GM12878 (cell line): ENCODE results near the gene GTF2H1.

Experiments used
- CEBPB ChIP-seq, 2 experiments: fragments of 150-350 bp in 1 of 2; IDR thresholded peaks; 2 replicates each; pipeline ENCODE4 v1.6.1; 2012 to 2014; ENCODE audit warnings: low read depth in 2 of 2, low read length in 2 of 2, borderline replicate concordance in 1 of 2, inconsistent platforms in 1 of 2
- EZH2 ChIP-seq: IDR thresholded peaks from 2 replicates; pipeline ENCODE4 v1.6.1; 2012; ENCODE audit warnings: low read depth, mild to moderate bottlenecking, control low read depth, inconsistent platforms, low read length, borderline replicate concordance; ENCODE audit not compliant: control insufficient read depth
- JUND ChIP-seq: IDR thresholded peaks from 2 replicates; pipeline ENCODE4 v1.6.1; 2012; ENCODE audit warnings: low read depth, mild to moderate bottlenecking, low read length, improper control_type of control experiment, moderate library complexity
- NFIC ChIP-seq: IDR thresholded peaks from 2 replicates; pipeline ENCODE4 v1.6.1; 2012; ENCODE audit warnings: low read depth, mild to moderate bottlenecking, inconsistent platforms, low read length, moderate library complexity
- PAX5 ChIP-seq: IDR thresholded peaks from 2 replicates; pipeline ENCODE4 v1.6.1; 2011; ENCODE audit warnings: low read depth, low read length, borderline replicate concordance
- POLR2A ChIP-seq: IDR thresholded peaks from 2 replicates; pipeline ENCODE4 v1.6.1; 2011; ENCODE audit warnings: low read depth, mild to moderate bottlenecking, low read length
- SIN3A ChIP-seq: IDR thresholded peaks from 2 replicates; pipeline ENCODE4 v1.6.1; 2012; ENCODE audit warnings: low read depth, low read length, improper control_type of control experiment
- SMC3 ChIP-seq: IDR thresholded peaks from 2 replicates; pipeline ENCODE4 v1.6.1; 2011; ENCODE audit warnings: low read length, improper control_type of control experiment, borderline replicate concordance
- ZNF24 ChIP-seq: fragments of 450-650 bp; IDR thresholded peaks from 2 replicates; pipeline ENCODE4 v1.6.1; 2017; ENCODE audit warnings: antibody characterized with exemption, mild to moderate bottlenecking
- TF ChIP-seq, protein P1 (sequence below): fragments of 450-650 bp; IDR thresholded peaks from 2 replicates; pipeline ENCODE4 v1.6.1; 2018; ENCODE audit warnings: borderline replicate concordance, mild to moderate bottlenecking; ENCODE audit not compliant: partially characterized antibody
- TF ChIP-seq, protein P2 (sequence below): fragments of 450-650 bp; IDR thresholded peaks from 2 replicates; pipeline ENCODE4 v1.6.1; 2017; ENCODE audit warnings: antibody characterized with exemption, mild to moderate bottlenecking, moderate library complexity
- TF ChIP-seq, protein P3 (sequence below): IDR thresholded peaks from 2 replicates; pipeline ENCODE4 v1.6.1; 2012; ENCODE audit warnings: mild to moderate bottlenecking, low read depth, low read length
- TF ChIP-seq, protein P4 (sequence below), 3 experiments: IDR thresholded peaks in 2 of 3; conservative IDR thresholded peaks in 1 of 3; 2 replicates each; pipeline ENCODE4 v1.5.1; 2011; ENCODE audit warnings: low read depth in 3 of 3, low read length in 3 of 3, mild to moderate bottlenecking in 3 of 3, control low read depth in 2 of 3, moderate library complexity in 2 of 3, inconsistent platforms in 1 of 3, mixed read lengths in 1 of 3; ENCODE audit not compliant: control insufficient read depth in 2 of 3, insufficient read depth in 1 of 3; ENCODE audit errors: extremely low read depth in 1 of 3
- TF ChIP-seq, protein P5 (sequence below): IDR thresholded peaks from 2 replicates; pipeline ENCODE4 v1.6.1; 2012; ENCODE audit warnings: low read depth, low read length, improper control_type of control experiment

DNA sequence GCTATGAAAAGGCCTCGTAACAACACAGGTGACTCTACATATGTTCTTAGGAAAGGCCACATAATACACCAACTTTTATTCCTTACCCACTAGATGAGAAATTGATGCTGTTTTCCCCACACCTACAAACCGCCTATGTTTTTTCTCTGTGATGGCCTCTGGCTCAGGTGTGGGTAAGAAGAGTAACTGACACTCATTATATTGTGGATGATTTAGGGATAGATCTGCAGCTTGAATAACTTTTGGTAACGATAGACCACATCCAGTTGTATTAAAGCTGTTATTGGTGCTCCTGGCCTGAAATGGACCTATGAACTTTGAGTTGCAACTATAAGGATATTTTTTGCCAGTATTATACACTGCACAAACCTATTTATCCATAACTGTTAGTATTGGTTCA, 75.6 kb downstream of the GTF2H1 start:
- TF ChIP-seq, protein P1, sequence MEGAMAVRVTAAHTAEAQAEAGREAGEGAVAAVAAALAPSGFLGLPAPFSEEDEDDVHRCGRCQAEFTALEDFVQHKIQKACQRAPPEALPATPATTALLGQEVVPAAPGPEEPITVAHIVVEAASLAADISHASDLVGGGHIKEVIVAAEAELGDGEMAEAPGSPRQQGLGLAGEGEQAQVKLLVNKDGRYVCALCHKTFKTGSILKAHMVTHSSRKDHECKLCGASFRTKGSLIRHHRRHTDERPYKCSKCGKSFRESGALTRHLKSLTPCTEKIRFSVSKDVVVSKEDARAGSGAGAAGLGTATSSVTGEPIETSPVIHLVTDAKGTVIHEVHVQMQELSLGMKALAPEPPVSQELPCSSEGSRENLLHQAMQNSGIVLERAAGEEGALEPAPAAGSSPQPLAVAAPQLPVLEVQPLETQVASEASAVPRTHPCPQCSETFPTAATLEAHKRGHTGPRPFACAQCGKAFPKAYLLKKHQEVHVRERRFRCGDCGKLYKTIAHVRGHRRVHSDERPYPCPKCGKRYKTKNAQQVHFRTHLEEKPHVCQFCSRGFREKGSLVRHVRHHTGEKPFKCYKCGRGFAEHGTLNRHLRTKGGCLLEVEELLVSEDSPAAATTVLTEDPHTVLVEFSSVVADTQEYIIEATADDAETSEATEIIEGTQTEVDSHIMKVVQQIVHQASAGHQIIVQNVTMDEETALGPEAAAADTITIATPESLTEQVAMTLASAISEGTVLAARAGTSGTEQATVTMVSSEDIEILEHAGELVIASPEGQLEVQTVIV, result no peak
- TF ChIP-seq, protein P2, sequence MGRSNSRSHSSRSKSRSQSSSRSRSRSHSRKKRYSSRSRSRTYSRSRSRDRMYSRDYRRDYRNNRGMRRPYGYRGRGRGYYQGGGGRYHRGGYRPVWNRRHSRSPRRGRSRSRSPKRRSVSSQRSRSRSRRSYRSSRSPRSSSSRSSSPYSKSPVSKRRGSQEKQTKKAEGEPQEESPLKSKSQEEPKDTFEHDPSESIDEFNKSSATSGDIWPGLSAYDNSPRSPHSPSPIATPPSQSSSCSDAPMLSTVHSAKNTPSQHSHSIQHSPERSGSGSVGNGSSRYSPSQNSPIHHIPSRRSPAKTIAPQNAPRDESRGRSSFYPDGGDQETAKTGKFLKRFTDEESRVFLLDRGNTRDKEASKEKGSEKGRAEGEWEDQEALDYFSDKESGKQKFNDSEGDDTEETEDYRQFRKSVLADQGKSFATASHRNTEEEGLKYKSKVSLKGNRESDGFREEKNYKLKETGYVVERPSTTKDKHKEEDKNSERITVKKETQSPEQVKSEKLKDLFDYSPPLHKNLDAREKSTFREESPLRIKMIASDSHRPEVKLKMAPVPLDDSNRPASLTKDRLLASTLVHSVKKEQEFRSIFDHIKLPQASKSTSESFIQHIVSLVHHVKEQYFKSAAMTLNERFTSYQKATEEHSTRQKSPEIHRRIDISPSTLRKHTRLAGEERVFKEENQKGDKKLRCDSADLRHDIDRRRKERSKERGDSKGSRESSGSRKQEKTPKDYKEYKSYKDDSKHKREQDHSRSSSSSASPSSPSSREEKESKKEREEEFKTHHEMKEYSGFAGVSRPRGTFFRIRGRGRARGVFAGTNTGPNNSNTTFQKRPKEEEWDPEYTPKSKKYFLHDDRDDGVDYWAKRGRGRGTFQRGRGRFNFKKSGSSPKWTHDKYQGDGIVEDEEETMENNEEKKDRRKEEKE, result no peak
- TF ChIP-seq SIN3A (no peak), CEBPB (IDR thresholded peaks at IDR 0.05; ENCODE audit: borderline replicate concordance in 1 of 2, low read depth in 2 of 2, low read length in 2 of 2) (no peak), POLR2A (no peak), EZH2 (no peak), ZNF24 (no peak), JUND (no peak), PAX5 (no peak), NFIC (no peak), SMC3 (no peak)
- TF ChIP-seq, protein P3, sequence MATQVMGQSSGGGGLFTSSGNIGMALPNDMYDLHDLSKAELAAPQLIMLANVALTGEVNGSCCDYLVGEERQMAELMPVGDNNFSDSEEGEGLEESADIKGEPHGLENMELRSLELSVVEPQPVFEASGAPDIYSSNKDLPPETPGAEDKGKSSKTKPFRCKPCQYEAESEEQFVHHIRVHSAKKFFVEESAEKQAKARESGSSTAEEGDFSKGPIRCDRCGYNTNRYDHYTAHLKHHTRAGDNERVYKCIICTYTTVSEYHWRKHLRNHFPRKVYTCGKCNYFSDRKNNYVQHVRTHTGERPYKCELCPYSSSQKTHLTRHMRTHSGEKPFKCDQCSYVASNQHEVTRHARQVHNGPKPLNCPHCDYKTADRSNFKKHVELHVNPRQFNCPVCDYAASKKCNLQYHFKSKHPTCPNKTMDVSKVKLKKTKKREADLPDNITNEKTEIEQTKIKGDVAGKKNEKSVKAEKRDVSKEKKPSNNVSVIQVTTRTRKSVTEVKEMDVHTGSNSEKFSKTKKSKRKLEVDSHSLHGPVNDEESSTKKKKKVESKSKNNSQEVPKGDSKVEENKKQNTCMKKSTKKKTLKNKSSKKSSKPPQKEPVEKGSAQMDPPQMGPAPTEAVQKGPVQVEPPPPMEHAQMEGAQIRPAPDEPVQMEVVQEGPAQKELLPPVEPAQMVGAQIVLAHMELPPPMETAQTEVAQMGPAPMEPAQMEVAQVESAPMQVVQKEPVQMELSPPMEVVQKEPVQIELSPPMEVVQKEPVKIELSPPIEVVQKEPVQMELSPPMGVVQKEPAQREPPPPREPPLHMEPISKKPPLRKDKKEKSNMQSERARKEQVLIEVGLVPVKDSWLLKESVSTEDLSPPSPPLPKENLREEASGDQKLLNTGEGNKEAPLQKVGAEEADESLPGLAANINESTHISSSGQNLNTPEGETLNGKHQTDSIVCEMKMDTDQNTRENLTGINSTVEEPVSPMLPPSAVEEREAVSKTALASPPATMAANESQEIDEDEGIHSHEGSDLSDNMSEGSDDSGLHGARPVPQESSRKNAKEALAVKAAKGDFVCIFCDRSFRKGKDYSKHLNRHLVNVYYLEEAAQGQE, result no peak
- TF ChIP-seq, protein P4, sequence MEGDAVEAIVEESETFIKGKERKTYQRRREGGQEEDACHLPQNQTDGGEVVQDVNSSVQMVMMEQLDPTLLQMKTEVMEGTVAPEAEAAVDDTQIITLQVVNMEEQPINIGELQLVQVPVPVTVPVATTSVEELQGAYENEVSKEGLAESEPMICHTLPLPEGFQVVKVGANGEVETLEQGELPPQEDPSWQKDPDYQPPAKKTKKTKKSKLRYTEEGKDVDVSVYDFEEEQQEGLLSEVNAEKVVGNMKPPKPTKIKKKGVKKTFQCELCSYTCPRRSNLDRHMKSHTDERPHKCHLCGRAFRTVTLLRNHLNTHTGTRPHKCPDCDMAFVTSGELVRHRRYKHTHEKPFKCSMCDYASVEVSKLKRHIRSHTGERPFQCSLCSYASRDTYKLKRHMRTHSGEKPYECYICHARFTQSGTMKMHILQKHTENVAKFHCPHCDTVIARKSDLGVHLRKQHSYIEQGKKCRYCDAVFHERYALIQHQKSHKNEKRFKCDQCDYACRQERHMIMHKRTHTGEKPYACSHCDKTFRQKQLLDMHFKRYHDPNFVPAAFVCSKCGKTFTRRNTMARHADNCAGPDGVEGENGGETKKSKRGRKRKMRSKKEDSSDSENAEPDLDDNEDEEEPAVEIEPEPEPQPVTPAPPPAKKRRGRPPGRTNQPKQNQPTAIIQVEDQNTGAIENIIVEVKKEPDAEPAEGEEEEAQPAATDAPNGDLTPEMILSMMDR (IDR thresholded peaks at IDR 0.05 in 2 of 3, conservative IDR thresholded peaks at IDR 0.05 in 1 of 3; ENCODE audit: control insufficient read depth in 2 of 3, extremely low read depth in 1 of 3, insufficient read depth in 1 of 3, low read depth in 3 of 3, low read length in 3 of 3), result no peak
- TF ChIP-seq, protein P5, sequence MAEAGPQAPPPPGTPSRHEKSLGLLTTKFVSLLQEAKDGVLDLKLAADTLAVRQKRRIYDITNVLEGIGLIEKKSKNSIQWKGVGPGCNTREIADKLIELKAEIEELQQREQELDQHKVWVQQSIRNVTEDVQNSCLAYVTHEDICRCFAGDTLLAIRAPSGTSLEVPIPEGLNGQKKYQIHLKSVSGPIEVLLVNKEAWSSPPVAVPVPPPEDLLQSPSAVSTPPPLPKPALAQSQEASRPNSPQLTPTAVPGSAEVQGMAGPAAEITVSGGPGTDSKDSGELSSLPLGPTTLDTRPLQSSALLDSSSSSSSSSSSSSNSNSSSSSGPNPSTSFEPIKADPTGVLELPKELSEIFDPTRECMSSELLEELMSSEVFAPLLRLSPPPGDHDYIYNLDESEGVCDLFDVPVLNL, result no peak
